ENCODE measurements around the gene MAEL. TPM values are rescaled to one million over a fixed set of nuclear protein-coding genes. Genes with fewer than 3 reads are reported as not detected.

Gene MAEL
- total RNA-seq, 1 experiment from 2014 or later, result not detected

DNA sequence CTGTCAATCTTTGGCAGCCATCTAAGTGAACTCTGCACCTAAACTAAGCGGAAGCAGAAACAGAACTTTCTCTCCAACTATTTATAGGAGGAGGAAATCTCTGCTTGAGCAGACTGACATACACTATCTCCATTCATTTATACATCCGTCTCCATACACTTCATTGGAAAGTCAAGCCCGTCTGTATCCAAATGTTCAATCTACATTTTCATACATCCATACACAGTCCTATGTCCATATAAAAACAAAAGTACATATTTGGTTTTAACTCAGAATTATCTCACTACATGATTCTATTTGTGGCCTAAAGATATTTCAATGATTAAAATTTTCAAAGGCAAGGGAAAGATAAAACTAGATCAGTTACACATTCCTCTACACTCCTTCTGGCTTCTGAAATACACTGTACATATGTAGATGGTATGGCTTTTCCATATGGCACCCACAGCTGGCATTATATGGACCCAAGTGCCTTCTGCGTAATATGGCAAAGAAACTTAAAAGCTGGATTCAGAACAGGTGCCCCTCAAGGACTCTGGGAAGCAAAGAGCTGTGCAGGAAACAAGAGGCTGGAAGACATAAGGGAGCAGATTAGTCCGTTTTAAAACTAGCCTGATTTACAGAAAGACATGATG lies 49.2 kb upstream of the MAEL start:
- Histone ChIP-seq H2BK5ac (ENCODE audit: insufficient read length, low read length) (no peak overlapping the region), H3K4ac (ENCODE audit: low read depth, low read length) (no peak overlapping the region), H3K23ac (ENCODE audit: insufficient read length, low read depth, low read length) (no peak overlapping the region), H2BK20ac (ENCODE audit: low read depth, low read length, poor library complexity, severe bottlenecking) (no peak overlapping the region), H4K20me1 (ENCODE audit: control insufficient read depth, insufficient read depth, insufficient read length) (no peaks in the 10 kb centered on the region), H3T11ph (ENCODE audit: low read length) (no peak overlapping the region), H4K5ac (ENCODE audit: insufficient read length, low read depth, low read length) (no peak overlapping the region), H2BK15ac (ENCODE audit: low read depth, low read length) (no peak overlapping the region), H3K27ac (ENCODE audit: insufficient read length, low read depth, low read length) (no peak overlapping the region), H3K9ac (ENCODE audit: extremely low read depth, insufficient read length, low read length) (no peak overlapping the region), H4K91ac (ENCODE audit: insufficient read length, low read depth, low read length) (no peak overlapping the region), H3K4me1 (ENCODE audit: insufficient read depth, low read length) (no peaks in the 10 kb centered on the region), H2BK120ac (ENCODE audit: low read depth, low read length, poor library complexity, severe bottlenecking) (no peak overlapping the region), H3K23me2 (ENCODE audit: insufficient read length, low read depth, low read length, poor library complexity, severe bottlenecking) (no peaks in the 10 kb centered on the region), H2AK5ac (ENCODE audit: insufficient read length, low read length) (no peak overlapping the region), H3K18ac (ENCODE audit: insufficient read length, low read depth, low read length) (no peak overlapping the region), H3K4me2 (ENCODE audit: insufficient read depth, insufficient read length, low read length) (no peak overlapping the region), H2AFZ (ENCODE audit: low read length) (no peak overlapping the region), H3K9me3 (ENCODE audit: control insufficient read depth, low read depth, low read length) (no peaks in the 10 kb centered on the region), H3K79me2 (ENCODE audit: insufficient read depth, low read length) (no peaks in the 10 kb centered on the region), H4K8ac (replicated peaks; ENCODE audit: insufficient read length, low read depth, low read length) (no peak overlapping the region), H2BK12ac (ENCODE audit: insufficient read length, low read depth, low read length) (no peak overlapping the region), H3K79me1 (ENCODE audit: insufficient read depth, low read depth, low read length, poor library complexity, severe bottlenecking) (no peaks in the 10 kb centered on the region), H3K56ac (ENCODE audit: insufficient read length, low read depth, low read length) (no peak overlapping the region), H3K14ac (ENCODE audit: insufficient read depth, low read length) (no peak overlapping the region), H3K27me3 (ENCODE audit: insufficient read depth, low read length) (no peaks in the 10 kb centered on the region)
- Mint-ChIP-seq H3K9me3 (no peaks in the 10 kb centered on the region), H3K36me3 (ENCODE audit: insufficient read depth in 1 of 3, low read depth in 3 of 3) (no peaks in the 10 kb centered on the region; a peak in 1 of 7 replicates), H3K27ac (no peak overlapping the region), H3K4me3 (no peak overlapping the region), H3K27me3 (ENCODE audit: low read depth) (peaks cover 7% of the 10 kb centered on the region), H3K4me1 (peaks cover 3% of the 10 kb centered on the region in 2 experiments)
- no peak for DNase-seq
- TF ChIP-seq, protein P1, sequence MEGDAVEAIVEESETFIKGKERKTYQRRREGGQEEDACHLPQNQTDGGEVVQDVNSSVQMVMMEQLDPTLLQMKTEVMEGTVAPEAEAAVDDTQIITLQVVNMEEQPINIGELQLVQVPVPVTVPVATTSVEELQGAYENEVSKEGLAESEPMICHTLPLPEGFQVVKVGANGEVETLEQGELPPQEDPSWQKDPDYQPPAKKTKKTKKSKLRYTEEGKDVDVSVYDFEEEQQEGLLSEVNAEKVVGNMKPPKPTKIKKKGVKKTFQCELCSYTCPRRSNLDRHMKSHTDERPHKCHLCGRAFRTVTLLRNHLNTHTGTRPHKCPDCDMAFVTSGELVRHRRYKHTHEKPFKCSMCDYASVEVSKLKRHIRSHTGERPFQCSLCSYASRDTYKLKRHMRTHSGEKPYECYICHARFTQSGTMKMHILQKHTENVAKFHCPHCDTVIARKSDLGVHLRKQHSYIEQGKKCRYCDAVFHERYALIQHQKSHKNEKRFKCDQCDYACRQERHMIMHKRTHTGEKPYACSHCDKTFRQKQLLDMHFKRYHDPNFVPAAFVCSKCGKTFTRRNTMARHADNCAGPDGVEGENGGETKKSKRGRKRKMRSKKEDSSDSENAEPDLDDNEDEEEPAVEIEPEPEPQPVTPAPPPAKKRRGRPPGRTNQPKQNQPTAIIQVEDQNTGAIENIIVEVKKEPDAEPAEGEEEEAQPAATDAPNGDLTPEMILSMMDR (conservative IDR thresholded peaks at IDR 0.05), result no peak
- no CpG with 5 or more reads among the region's 5 CpGs for WGBS (ENCODE audit: extremely low coverage, insufficient read length, low lambda C conversion rate)

All from H9 (cell line).